GM12873 (cell line): ENCODE measurements around the gene FBXO31.

Source experiments
- CTCF ChIP-seq: IDR thresholded peaks from 2 replicates; pipeline ENCODE4 v1.5.1; 2012; ENCODE audit warnings: low read depth, mild to moderate bottlenecking, moderate library complexity, low read length, control low read depth; ENCODE audit not compliant: insufficient read depth; ENCODE audit errors: missing control alignments

FBXO31 gene

DNA sequence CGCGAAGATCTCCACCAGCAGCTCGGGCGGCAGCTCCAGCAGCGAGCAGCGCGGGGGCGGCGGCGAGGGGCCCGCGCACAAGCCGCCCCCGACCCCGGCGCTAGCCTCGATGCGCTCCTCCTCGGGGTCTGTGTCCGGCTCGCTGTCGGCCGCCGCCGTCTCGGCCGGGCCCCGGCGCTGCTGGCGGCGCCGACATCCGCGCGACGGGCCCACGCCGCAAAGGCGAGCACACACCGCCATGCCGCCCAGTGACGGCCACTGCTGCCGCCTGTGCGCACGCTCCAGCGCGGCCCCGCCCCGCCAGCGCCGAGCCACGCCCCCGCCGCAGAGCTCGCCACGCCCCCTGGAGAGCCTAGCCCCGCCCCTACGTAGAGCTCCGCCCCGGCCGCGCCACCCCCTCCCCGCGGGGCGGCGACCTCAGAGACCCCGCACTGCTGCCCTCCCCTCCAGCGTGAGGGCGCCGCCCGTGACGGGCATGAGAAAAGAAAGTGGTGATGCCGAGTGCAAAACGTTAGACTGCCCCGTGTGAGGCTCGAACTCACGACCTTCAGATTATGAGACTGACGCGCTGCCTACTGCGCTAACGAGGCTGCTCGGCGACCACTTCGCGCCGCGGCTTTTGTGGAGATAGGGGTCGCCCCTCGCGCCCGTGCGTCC, at the start of gene FBXO31:
Gene FBXO31, minus strand, starts transcription at position 272 of the 657 bp plus-strand sequence. Its CDS starts 32 bp downstream, at position 240.
- no peak for TF ChIP-seq CTCF

DNA sequence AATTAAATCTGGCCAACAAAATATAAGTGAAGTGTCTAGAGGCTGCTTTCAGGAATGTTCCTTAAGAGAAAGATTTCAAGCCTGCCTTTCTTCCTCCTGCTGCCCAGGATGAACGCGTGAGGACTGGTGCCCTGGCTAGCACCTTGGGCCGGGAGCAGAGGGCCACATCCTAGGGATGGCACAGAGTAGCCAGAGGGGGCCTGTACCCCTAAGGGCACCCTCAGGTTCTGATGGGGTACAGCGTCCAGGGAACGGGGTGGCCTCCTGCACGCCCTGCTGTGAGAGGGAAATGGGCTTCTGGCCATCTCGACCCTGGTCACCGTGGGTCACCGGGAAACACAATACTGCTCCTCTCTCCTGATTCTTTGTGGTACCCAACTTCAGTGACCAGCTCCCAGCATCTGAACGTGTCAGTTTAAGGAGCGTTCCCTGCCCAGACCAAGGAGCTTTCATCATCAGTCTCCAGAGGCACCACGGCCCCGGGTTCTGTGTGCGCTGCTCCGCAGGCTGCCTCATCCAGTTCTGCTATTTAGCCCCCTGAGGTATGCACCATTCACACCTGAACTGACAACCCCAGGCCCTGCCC, 48.8 kb upstream of the FBXO31 start:
- TF ChIP-seq CTCF = no peak

- no peak for TF ChIP-seq CTCF
Measured at GRCh38 chr16:87431926-87432325, 48.4 kb upstream of the FBXO31 start.

DNA sequence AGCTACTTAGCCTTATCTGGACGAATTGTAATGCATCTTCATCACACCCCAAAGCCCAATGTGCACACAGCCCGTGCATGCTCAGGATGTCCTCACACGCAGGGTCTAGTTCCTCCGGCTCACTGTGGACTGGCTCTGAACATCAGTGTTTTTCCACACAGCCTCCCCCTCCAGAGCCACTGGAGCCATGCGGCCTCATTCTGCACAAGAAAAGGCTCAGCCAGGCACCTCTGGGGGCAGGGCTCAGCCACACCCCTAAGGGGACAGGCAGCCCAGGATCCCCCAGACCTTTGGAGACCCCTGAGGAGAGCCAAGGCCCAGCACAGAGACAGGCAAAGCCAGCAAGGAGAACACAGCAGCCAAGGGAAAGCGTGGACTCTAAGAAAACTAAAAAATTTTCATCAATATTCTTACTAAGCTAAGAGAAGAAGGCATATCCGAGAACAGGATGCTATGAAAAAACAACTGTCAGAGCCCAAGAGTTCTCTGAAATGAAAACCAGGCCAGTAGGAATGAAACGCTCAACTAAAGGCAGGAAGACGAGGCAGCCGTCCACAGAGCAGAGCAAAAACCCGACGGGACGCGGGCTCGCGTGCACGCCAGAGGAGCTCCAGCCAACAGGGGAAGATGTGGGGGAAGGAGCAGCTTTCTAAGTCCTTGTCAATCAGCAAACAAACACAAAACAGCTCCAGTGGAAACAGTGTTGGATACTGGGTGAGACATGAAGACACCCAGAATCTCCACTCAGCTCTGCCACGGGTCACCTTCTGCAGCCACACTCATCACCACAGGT, 43.0 kb upstream of the FBXO31 start:
- no peak for TF ChIP-seq CTCF

DNA sequence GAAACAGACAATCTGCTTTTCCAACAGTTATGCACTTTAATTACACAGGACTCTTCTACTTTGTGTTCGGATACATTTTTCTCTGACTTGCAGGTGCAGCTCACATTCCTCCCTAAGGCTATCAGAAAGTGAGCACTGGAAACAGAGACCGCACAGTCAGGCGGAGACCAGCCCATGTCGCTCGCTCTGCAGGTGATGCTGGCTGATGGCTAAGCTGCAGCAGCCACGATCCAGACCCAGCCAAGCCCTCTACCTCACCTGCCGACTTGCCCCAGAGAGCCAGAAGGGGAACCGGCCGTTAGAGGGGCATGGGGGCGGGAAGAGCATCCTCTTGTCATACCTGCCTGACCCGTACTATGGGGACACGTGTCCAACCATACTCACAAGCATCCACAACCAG, 42.4 kb upstream of the FBXO31 start:
- TF ChIP-seq CTCF = no peak

DNA sequence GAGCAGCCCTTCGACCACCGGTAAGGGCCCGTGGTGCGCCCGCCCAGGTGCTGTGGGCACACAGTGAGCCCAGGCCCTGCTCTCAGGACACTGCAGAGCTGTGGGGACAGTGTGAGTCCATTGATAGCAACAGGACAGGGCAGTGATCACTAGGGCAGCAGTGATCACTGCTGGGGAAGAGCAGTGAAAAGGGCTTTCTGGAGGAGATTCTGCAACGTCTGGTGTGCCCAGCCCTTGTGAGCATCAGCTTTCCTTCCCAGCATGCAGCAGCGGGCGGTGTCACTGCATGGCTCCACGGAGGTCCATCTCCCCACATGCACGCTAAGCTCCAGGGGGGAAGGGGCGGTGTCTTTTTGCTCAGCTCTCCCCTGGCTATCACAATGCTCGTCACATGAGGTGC, 40.7 kb upstream of the FBXO31 start:
- no peak for TF ChIP-seq CTCF

GRCh38 chr16:87423429-87423828, 39.9 kb upstream of the FBXO31 start:
- TF ChIP-seq CTCF = no peak
